Small intestine (tissue), 7 donors: ENCODE data around the gene ATP10A. TPM values are rescaled to one million over a fixed set of nuclear protein-coding genes. Genes with fewer than 3 reads are reported as not detected.
"Not testable (repeated sequence)": the region's sequence is repeated elsewhere in the genome, so short reads cannot be mapped to it uniquely, and the experiment has no call there.

ENCODE experiments used
- DNase-seq, 2 donors: peaks; one replicate each; pipeline versions ENCODE4 v3.0.0 to v3.0.0-alpha.2; 2013
- FAIRE-seq: peaks from 2 replicates; lab custom pipeline; 2012; peaks lifted over from hg19 to GRCh38; lab: Jason Lieb, UNC
- H3K27ac ChIP-seq, 3 donors: one replicate each; pipeline ENCODE4 v1.5.1; 2013; ENCODE audit warnings: low read length in 2 of 3, mild to moderate bottlenecking in 2 of 3, control low read depth in 1 of 3, inconsistent platforms in 1 of 3, low read depth in 1 of 3, moderate library complexity in 1 of 3
- H3K27me3 ChIP-seq, 3 donors: one replicate each; pipeline ENCODE4 v1.6.1; 2013; ENCODE audit warnings: low read length in 3 of 3, inconsistent platforms in 1 of 3; ENCODE audit not compliant: control insufficient read depth in 3 of 3, insufficient read depth in 3 of 3
- H3K36me3 ChIP-seq, 3 donors: one replicate each; pipeline ENCODE4 v1.6.1; 2013; ENCODE audit warnings: low read length in 3 of 3, inconsistent platforms in 1 of 3, low read depth in 1 of 3, mild to moderate bottlenecking in 1 of 3, moderate library complexity in 1 of 3; ENCODE audit not compliant: control insufficient read depth in 3 of 3, insufficient read depth in 2 of 3
- H3K4me1 ChIP-seq, 3 donors: one replicate each; pipeline ENCODE4 v1.6.1; 2013; ENCODE audit warnings: low read length in 2 of 3, inconsistent platforms in 1 of 3, low read depth in 1 of 3, mild to moderate bottlenecking in 1 of 3, moderate library complexity in 1 of 3; ENCODE audit not compliant: control insufficient read depth in 3 of 3, insufficient read depth in 2 of 3
- H3K4me3 ChIP-seq, 3 donors: one replicate each; pipeline ENCODE4 v1.5.1; 2013; ENCODE audit warnings: low read length in 3 of 3, control low read depth in 1 of 3, inconsistent platforms in 1 of 3, low read depth in 1 of 3, mild to moderate bottlenecking in 1 of 3, moderate library complexity in 1 of 3
- H3K9me3 ChIP-seq, 2 donors: one replicate each; pipeline ENCODE4 v1.6.1; 2013; ENCODE audit warnings: low read depth in 1 of 2, low read length in 1 of 2; ENCODE audit not compliant: control insufficient read depth in 2 of 2, insufficient read depth in 1 of 2
- WGBS, 3 donors: extraction: QIAGEN DNeasy Blood & Tissue Kit; methylation state at CpG; one replicate each; pipeline ENCODE4 v1.1.7; 2013; 5-methylcytosine and 5-hydroxymethylcytosine counted together
- polyA plus RNA-seq, 4 donors: library from polyadenylated mRNA; stranded (reverse) in 3 of 4; unstranded in 1 of 4; fragments of 200-250 nt in 3 of 4; fragments of 120-200 nt in 1 of 4; gene quantifications; one replicate each; pipeline versions ENCODE4 v1.2.1 to v1.2.3, GENCODE V29; 2013
- donor health status: healthy with polysubstance abuse.
- donor health status: control.
- donor health status: control.
- donor health status: Bipolar disorder and iron deficiency.
- donor health status: healthy.

The ATP10A gene
- polyA plus RNA-seq, 4 donors: 0.27 to 2.8 (median 1.3) TPM; not detected in 1

- Histone ChIP-seq H3K36me3 (no peaks in the 10 kb centered on the region), H3K27me3 (no peaks in the 10 kb centered on the region), H3K4me3 (no peak overlapping the region), H3K27ac (no peak overlapping the region), H3K9me3 (peaks cover 0 to 2% of the 10 kb centered on the region in 2 donors), H3K4me1 (no peaks in the 10 kb centered on the region)
- FAIRE-seq (no peak), DNase-seq (no peak)
- 80 to 87% (median 85%) methylated on average over 8 to 11 of the region's 11 CpGs for WGBS, 3 donors
Measured at GRCh38 chr15:25777037-25777436, 86.1 kb downstream of the ATP10A start.

GRCh38 chr15:25776071-25776746 lies 86.9 kb downstream of the ATP10A start:
- Histone ChIP-seq H3K4me3 (no peak overlapping the region), H3K27me3 (no peaks in the 10 kb centered on the region), H3K4me1 (no peaks in the 10 kb centered on the region), H3K36me3 (no peaks in the 10 kb centered on the region), H3K9me3 (peaks cover 0 to 2% of the 10 kb centered on the region in 2 donors), H3K27ac (peak overlapping the region in 1 of 3 donors; percentile 14)
- FAIRE-seq (no peak), DNase-seq (no peak)
- 80 to 90% (median 83%) methylated on average over 15 of the region's 15 CpGs for WGBS, 3 donors

GRCh38 chr15:25775317-25775912 lies 87.7 kb downstream of the ATP10A start:
- DNase-seq (peak in 1 of 2 donors; percentile 37), FAIRE-seq (no peak)
- Histone ChIP-seq H3K36me3 (no peaks in the 10 kb centered on the region), H3K9me3 (peaks cover 0 to 2% of the 10 kb centered on the region in 2 donors), H3K4me1 (no peaks in the 10 kb centered on the region), H3K4me3 (no peak overlapping the region), H3K27me3 (no peaks in the 10 kb centered on the region), H3K27ac (peak overlapping the region in 1 of 3 donors; percentile 14)
- WGBS, 3 donors: 48 to 67% (median 65%) methylated on average over 13 of the region's 13 CpGs

- 76 to 94% (median 92%) methylated on average over 2 of the region's 2 CpGs for WGBS, 3 donors
- H3K9me3 ChIP-seq: no peaks in the 10 kb centered on the region
- FAIRE-seq: no peak
- DNase-seq: no peak
- no peak overlapping the region for H3K4me3 ChIP-seq
- H3K36me3 ChIP-seq: no peaks in the 10 kb centered on the region
- H3K27ac ChIP-seq: no peak overlapping the region
- no peaks in the 10 kb centered on the region for H3K27me3 ChIP-seq
- H3K4me1 ChIP-seq: no peaks in the 10 kb centered on the region
Measured at GRCh38 chr15:25774871-25775270, 88.3 kb downstream of the ATP10A start.

- Histone ChIP-seq H3K36me3 (no peaks in the 10 kb centered on the region), H3K4me1 (no peaks in the 10 kb centered on the region), H3K27ac (no peak overlapping the region), H3K9me3 (no peaks in the 10 kb centered on the region), H3K27me3 (no peaks in the 10 kb centered on the region), H3K4me3 (no peak overlapping the region)
- FAIRE-seq: no peak
- DNase-seq: peak in 1 of 2 donors; percentile 28
- WGBS, 3 donors: 64 to 70% (median 66%) methylated on average over 6 of the region's 6 CpGs
Measured at GRCh38 chr15:25773248-25773647, 89.9 kb downstream of the ATP10A start.

GRCh38 chr15:25772500-25772899 lies 90.6 kb downstream of the ATP10A start:
- H3K27ac ChIP-seq: no peak overlapping the region
- no peak overlapping the region for H3K4me3 ChIP-seq
- FAIRE-seq (no peak), DNase-seq (no peak)
- WGBS, 3 donors: 91 to 93% (median 92%) methylated on average over 8 of the region's 8 CpGs
- H3K4me1 ChIP-seq: no peaks in the 10 kb centered on the region
- no peaks in the 10 kb centered on the region for H3K27me3 ChIP-seq
- H3K36me3 ChIP-seq: no peaks in the 10 kb centered on the region
- H3K9me3 ChIP-seq: peaks cover 0 to 2% of the 10 kb centered on the region in 2 donors

GRCh38 chr15:25771736-25772135 lies 91.4 kb downstream of the ATP10A start:
- not testable (repeated sequence) for H3K27me3 ChIP-seq, H3K27ac ChIP-seq, H3K4me1 ChIP-seq, H3K9me3 ChIP-seq, FAIRE-seq, H3K4me3 ChIP-seq, H3K36me3 ChIP-seq, DNase-seq
- 86 to 96% (median 94%) methylated on average over 8 of the region's 8 CpGs for WGBS, 3 donors

- no peak for FAIRE-seq
Measured at GRCh38 chr15:25771338-25771706, 91.8 kb downstream of the ATP10A start.

More at GRCh38 chr15:25771338-25771706, 91.8 kb downstream of the ATP10A start:
- no peaks in the 10 kb centered on the region for H3K4me1 ChIP-seq
- no peak overlapping the region for H3K4me3 ChIP-seq
- no peak overlapping the region for H3K27ac ChIP-seq
- no peaks in the 10 kb centered on the region for H3K36me3 ChIP-seq
- no peak for DNase-seq
- 80 to 96% (median 81%) methylated on average over 1 of the region's 1 CpG for WGBS, 3 donors
- H3K9me3 ChIP-seq: peaks cover 0 to 2% of the 10 kb centered on the region in 2 donors
- no peaks in the 10 kb centered on the region for H3K27me3 ChIP-seq
